Measurements from ENCODE around the gene C1orf174.

The C1orf174 gene

DNA sequence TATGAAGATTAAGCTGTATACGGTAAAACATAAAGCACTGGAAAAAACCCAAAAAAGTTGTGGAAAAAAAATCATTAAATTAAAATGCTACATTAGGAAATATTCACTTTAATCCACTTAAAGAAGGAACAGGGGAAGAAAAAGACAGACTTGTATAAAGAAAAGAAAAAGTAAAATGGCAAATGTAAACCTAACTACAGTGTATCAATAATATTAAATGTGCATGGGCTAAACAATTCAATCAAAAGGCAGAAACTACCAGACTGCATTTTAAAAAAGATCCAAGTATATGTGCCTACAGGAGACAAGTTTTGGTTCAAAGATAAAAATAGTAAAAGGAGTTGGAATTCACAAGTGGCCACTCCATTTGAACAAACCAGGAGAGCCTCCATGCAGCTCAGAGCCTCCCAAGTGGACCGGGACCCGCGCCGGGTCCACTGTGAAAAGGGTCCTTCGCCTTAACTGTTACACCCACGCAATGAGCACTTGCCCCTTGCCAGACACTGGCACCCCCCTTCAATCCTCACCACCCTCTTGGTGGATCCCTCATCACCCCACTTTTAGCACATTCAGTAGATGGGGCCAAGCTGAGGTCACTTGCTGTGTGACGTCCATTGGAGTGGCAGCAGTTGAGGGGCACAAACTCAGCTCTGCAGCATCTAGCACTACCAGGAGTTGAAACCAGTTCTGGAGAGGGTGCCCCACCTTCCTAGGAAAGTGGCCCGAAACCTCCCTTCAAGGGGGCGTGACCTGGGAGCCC lies 898 bp downstream of the C1orf174 start:
- H3K9ac ChIP-seq (ENCODE audit: low read length): peak overlapping the region; percentile 99
- H4K20me1 ChIP-seq (ENCODE audit: insufficient read depth, low read length): no peaks in the 10 kb centered on the region
- no peaks in the 10 kb centered on the region for H3K9me2 ChIP-seq (replicated peaks; ENCODE audit: insufficient read depth, low read length)
- H3K4me1 ChIP-seq (ENCODE audit: low read length): 0 out of 2 replicates have a peak, but pooled peaks cover 7% of the 10 kb centered on the region
- peak; percentile 6 for DNase-seq
- no peaks in the 10 kb centered on the region for H3K27me3 ChIP-seq (replicated peaks; ENCODE audit: insufficient read depth, low read length)
- H2AFZ ChIP-seq (ENCODE audit: low read length): peak overlapping the region; percentile 65
- peaks cover 58% of the 10 kb centered on the region for H3K79me2 ChIP-seq (ENCODE audit: low read length)
- no peaks in the 10 kb centered on the region for H3K36me3 ChIP-seq (replicated peaks; ENCODE audit: insufficient read depth, low read length)
- H3K9me3 ChIP-seq (replicated peaks; ENCODE audit: insufficient read depth, low read length): no peaks in the 10 kb centered on the region
- TF ChIP-seq EZH2phosphoT487 (IDR thresholded peaks at IDR 0.05; ENCODE audit: low read length): no peak
- TF ChIP-seq, protein P1, sequence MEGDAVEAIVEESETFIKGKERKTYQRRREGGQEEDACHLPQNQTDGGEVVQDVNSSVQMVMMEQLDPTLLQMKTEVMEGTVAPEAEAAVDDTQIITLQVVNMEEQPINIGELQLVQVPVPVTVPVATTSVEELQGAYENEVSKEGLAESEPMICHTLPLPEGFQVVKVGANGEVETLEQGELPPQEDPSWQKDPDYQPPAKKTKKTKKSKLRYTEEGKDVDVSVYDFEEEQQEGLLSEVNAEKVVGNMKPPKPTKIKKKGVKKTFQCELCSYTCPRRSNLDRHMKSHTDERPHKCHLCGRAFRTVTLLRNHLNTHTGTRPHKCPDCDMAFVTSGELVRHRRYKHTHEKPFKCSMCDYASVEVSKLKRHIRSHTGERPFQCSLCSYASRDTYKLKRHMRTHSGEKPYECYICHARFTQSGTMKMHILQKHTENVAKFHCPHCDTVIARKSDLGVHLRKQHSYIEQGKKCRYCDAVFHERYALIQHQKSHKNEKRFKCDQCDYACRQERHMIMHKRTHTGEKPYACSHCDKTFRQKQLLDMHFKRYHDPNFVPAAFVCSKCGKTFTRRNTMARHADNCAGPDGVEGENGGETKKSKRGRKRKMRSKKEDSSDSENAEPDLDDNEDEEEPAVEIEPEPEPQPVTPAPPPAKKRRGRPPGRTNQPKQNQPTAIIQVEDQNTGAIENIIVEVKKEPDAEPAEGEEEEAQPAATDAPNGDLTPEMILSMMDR (IDR thresholded peaks at IDR 0.05; ENCODE audit: low read length): no peak
- no peak for TF ChIP-seq EZH2 (optimal IDR thresholded peaks at IDR 0.05; ENCODE audit: low read depth, low read length)
- H3F3A ChIP-seq (ENCODE audit: insufficient read depth, low read length): peaks cover 16% of the 10 kb centered on the region; the same call in 1 of the 2 replicates
- peak overlapping the region; percentile 96 for H3K4me3 ChIP-seq (ENCODE audit: low read length)
- H3K27ac ChIP-seq (ENCODE audit: low read length): peak overlapping the region; percentile 99; the same call in 1 of the 2 replicates
- peak overlapping the region; percentile 89 for H3K4me2 ChIP-seq (ENCODE audit: low read depth, low read length)

DNA sequence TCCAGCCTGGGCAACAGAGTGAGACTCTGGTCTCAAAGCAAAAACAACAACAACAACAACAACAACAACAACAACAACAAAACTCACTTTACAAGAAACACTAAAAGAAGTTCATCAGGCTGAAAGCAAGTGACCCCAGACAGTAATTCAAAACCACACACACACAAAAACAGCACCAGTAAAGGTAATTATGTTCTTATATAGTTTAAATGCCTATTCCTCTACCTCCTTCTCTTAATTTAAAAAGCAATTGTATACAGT lies 1.7 kb downstream of the C1orf174 start:
- no peak overlapping the region for H3K27ac ChIP-seq (ENCODE audit: low read length)
- H3K79me2 ChIP-seq (ENCODE audit: low read length): peaks cover 63% of the 10 kb centered on the region
- H4K20me1 ChIP-seq (ENCODE audit: insufficient read depth, low read length): no peaks in the 10 kb centered on the region
- no peaks in the 10 kb centered on the region for H3K9me2 ChIP-seq (replicated peaks; ENCODE audit: insufficient read depth, low read length)
- no peaks in the 10 kb centered on the region for H3K36me3 ChIP-seq (replicated peaks; ENCODE audit: insufficient read depth, low read length)
- peaks cover 16% of the 10 kb centered on the region; the same call in 1 of the 2 replicates for H3F3A ChIP-seq (ENCODE audit: insufficient read depth, low read length)
- no peaks in the 10 kb centered on the region for H3K9me3 ChIP-seq (replicated peaks; ENCODE audit: insufficient read depth, low read length)
- H3K27me3 ChIP-seq (replicated peaks; ENCODE audit: insufficient read depth, low read length): no peaks in the 10 kb centered on the region
- H3K4me2 ChIP-seq (ENCODE audit: low read depth, low read length): no peak overlapping the region
- TF ChIP-seq EZH2phosphoT487 (IDR thresholded peaks at IDR 0.05; ENCODE audit: low read length) (no peak), EZH2 (optimal IDR thresholded peaks at IDR 0.05; ENCODE audit: low read depth, low read length) (no peak)
- TF ChIP-seq, protein P1 (IDR thresholded peaks at IDR 0.05; ENCODE audit: low read length): no peak
- 0 out of 2 replicates have a peak, but pooled peaks cover 7% of the 10 kb centered on the region for H3K4me1 ChIP-seq (ENCODE audit: low read length)
- DNase-seq: no peak
- H3K4me3 ChIP-seq (ENCODE audit: low read length): no peak overlapping the region
- no peak overlapping the region for H2AFZ ChIP-seq (ENCODE audit: low read length)
- no peak overlapping the region for H3K9ac ChIP-seq (ENCODE audit: low read length)

DNA sequence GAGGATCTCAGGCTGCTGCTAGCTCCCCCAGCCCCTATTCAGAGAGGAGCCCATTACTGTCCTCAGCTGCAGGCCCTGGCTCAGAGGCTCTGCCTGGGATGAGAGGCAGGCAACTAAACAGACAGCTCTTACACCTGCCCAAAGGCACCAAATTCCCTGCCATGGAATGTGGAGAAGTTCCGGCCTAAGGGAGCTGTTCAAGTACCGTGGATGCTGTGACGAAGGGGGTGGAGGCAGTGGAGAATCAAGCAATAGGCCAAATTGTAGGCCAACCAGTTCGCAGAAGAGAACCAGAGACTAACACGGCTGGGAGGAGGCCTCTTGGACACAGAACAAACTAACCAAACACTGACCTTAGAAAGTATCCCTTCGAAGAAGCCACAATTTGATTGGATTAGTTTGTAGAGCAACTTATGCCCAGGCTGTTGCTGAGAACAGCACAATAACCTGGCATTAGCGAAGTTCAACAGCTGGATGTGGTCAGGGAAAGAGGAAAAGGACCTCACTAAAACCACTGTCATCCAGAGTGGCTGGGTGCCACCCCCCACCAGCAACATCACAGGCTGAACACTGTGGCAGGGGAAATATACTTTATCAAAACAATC lies 3.6 kb downstream of the C1orf174 start:
- Histone ChIP-seq H3K4me2 (ENCODE audit: low read depth, low read length) (no peak overlapping the region), H3K27ac (ENCODE audit: low read length) (no peak overlapping the region), H3K4me3 (ENCODE audit: low read length) (no peak overlapping the region), H2AFZ (ENCODE audit: low read length) (no peak overlapping the region), H3F3A (ENCODE audit: insufficient read depth, low read length) (peaks cover 16% of the 10 kb centered on the region; the same call in 1 of the 2 replicates), H3K27me3 (replicated peaks; ENCODE audit: insufficient read depth, low read length) (no peaks in the 10 kb centered on the region), H4K20me1 (ENCODE audit: insufficient read depth, low read length) (no peaks in the 10 kb centered on the region), H3K9ac (ENCODE audit: low read length) (no peak overlapping the region), H3K4me1 (ENCODE audit: low read length) (0 out of 2 replicates have a peak, but pooled peaks cover 7% of the 10 kb centered on the region), H3K9me2 (replicated peaks; ENCODE audit: insufficient read depth, low read length) (no peaks in the 10 kb centered on the region), H3K9me3 (replicated peaks; ENCODE audit: insufficient read depth, low read length) (no peaks in the 10 kb centered on the region), H3K79me2 (ENCODE audit: low read length) (peaks cover 68% of the 10 kb centered on the region), H3K36me3 (replicated peaks; ENCODE audit: insufficient read depth, low read length) (no peaks in the 10 kb centered on the region)
- TF ChIP-seq EZH2 (optimal IDR thresholded peaks at IDR 0.05; ENCODE audit: low read depth, low read length) (no peak), EZH2phosphoT487 (IDR thresholded peaks at IDR 0.05; ENCODE audit: low read length) (no peak)
- TF ChIP-seq, protein P1 (IDR thresholded peaks at IDR 0.05; ENCODE audit: low read length): no peak
- no peak for DNase-seq

All from MM.1S (cell line).